Astrocyte (in vitro differentiated cells and primary cell): ENCODE data around the gene TMA7. TPM values are rescaled to one million over a fixed set of nuclear protein-coding genes. Genes with fewer than 3 reads are reported as not detected.

ENCODE experiments used
- DNase-seq: peaks from one replicate; pipeline ENCODE4 v3.0.0-alpha.2; 2010; ENCODE audit warnings: low read depth
- FAIRE-seq: peaks from 2 replicates; lab custom pipeline; 2011; peaks lifted over from hg19 to GRCh38; lab: Jason Lieb, UNC
- H2AFZ ChIP-seq: 2 replicates; pipeline ENCODE4 v1.6.0; 2012; ENCODE audit warnings: low read depth, low read length, inconsistent platforms
- H3K27ac ChIP-seq: 2 replicates; pipeline ENCODE4 v1.5.1; 2011; ENCODE audit warnings: low read depth, low read length, inconsistent platforms
- H3K27me3 ChIP-seq: 2 replicates; pipeline ENCODE4 v1.6.0; 2011; ENCODE audit warnings: low read length, inconsistent platforms; ENCODE audit not compliant: insufficient read depth
- H3K36me3 ChIP-seq: 2 replicates; pipeline ENCODE4 v1.5.1; 2011; ENCODE audit warnings: low read length, inconsistent platforms; ENCODE audit not compliant: insufficient read depth
- H3K4me1 ChIP-seq: 2 replicates; pipeline ENCODE4 v1.5.1; 2011; ENCODE audit warnings: low read length, inconsistent platforms; ENCODE audit not compliant: insufficient read depth
- H3K4me2 ChIP-seq: 2 replicates; pipeline ENCODE4 v1.6.0; 2012; ENCODE audit warnings: low read length, inconsistent platforms
- H3K4me3 ChIP-seq: 2 replicates; pipeline ENCODE4 v1.5.1; 2011; ENCODE audit warnings: low read depth, mild to moderate bottlenecking, low read length, inconsistent platforms; ENCODE audit not compliant: insufficient read depth
- H3K79me2 ChIP-seq: 2 replicates; pipeline ENCODE4 v1.6.0; 2012; ENCODE audit warnings: mild to moderate bottlenecking, low read length, inconsistent platforms; ENCODE audit not compliant: insufficient read depth
- H3K9ac ChIP-seq: 2 replicates; pipeline ENCODE4 v1.6.0; 2012; ENCODE audit warnings: mild to moderate bottlenecking, low read length, inconsistent platforms
- H3K9me3 ChIP-seq: 2 replicates; pipeline ENCODE4 v1.5.1; 2012; ENCODE audit warnings: low read depth, mild to moderate bottlenecking, low read length, inconsistent platforms; ENCODE audit not compliant: insufficient read depth
- H4K20me1 ChIP-seq: 2 replicates; pipeline ENCODE4 v1.6.0; 2012; ENCODE audit warnings: low read length, inconsistent platforms; ENCODE audit not compliant: insufficient read depth
- H3K27ac Mint-ChIP-seq: one replicate; pipeline ENCODE4 v1.8.0; 2021; ENCODE audit warnings: mild to moderate bottlenecking, mixed read lengths; ENCODE audit not compliant: unreplicated experiment
- H3K27me3 Mint-ChIP-seq: one replicate; pipeline ENCODE4 v1.8.0; 2021; ENCODE audit warnings: low read depth, mixed read lengths; ENCODE audit not compliant: unreplicated experiment
- H3K36me3 Mint-ChIP-seq: one replicate; pipeline ENCODE4 v1.8.0; 2021; ENCODE audit warnings: low read depth, mixed read lengths; ENCODE audit not compliant: unreplicated experiment
- H3K4me1 Mint-ChIP-seq: one replicate; pipeline ENCODE4 v1.8.0; 2021; ENCODE audit warnings: low read depth, mixed read lengths; ENCODE audit not compliant: unreplicated experiment
- H3K4me3 Mint-ChIP-seq: one replicate; pipeline ENCODE4 v1.8.0; 2021; ENCODE audit warnings: mild to moderate bottlenecking, moderate library complexity, mixed read lengths; ENCODE audit not compliant: unreplicated experiment
- H3K9me3 Mint-ChIP-seq: one replicate; pipeline ENCODE4 v1.8.0; 2021; ENCODE audit warnings: mild to moderate bottlenecking, mixed read lengths; ENCODE audit not compliant: unreplicated experiment
- CTCF ChIP-seq: IDR thresholded peaks from 2 replicates; pipeline ENCODE4 v1.5.1; 2011; ENCODE audit warnings: low read depth, mild to moderate bottlenecking, inconsistent platforms, low read length, moderate library complexity; ENCODE audit not compliant: insufficient read depth
- EZH2 ChIP-seq: IDR thresholded peaks from 2 replicates; pipeline ENCODE4 v1.6.1; 2012; ENCODE audit warnings: mild to moderate bottlenecking, low read length, inconsistent platforms; ENCODE audit not compliant: insufficient read depth
- total RNA-seq: library from RNA; stranded (reverse); gene quantifications from 2 replicates; pipeline ENCODE4 v1.2.1, GENCODE V29; 2021

Gene TMA7
- total RNA-seq, 1 donor from 2014 or later: 272 TPM

DNA sequence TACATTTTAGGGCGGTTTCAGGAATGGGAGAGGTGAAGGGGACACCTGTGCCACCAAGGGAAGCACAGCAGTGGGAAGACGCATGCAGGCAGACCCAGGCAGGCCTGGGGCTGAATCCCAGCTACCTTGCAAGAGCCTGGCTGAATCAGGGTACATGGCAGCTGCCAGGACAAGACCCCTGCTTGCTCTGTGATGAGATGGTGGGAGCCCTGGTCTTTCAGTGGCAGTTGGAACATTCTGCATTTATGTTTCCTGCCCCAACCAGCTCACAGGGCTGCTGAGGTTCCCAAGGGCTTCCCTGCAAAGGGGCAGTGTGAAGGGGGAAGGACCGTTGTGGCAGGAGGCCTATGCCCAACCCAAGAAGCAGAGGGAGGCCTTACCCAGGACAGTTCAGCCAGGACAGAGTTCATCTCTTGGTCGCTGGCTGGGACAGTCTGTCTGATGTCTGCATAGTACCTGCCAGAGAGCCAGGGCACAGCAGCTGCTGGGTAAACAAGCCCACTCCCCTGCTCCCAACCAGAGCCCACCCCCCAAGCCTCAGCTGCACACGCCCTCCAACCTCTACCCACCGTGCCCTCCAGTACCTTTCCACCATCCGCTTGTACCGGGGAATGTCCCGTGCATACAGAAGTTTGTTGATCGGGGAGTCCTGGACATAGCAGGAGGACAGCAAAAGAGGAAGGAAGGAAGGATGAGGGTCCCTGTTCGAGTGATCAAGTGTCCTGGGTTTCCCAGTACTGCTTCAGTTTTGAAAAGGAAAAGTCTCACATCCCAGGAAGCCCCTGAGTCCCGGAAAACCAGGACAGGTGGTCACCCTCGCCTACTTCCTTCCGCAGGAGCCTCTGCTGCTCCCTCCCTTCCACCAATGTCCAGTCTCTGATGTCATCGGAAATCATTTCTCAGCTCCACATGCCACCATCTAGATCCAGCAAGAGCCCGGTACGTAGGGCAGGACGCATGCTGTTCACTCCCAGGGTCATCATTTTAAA is 33.3 kb upstream of the TMA7 start:
- Histone ChIP-seq H4K20me1 (peaks cover 8% of the 10 kb centered on the region), H3K27me3 (no peaks in the 10 kb centered on the region), H3K4me3 (no peak overlapping the region), H3K4me1 (peaks cover 4% of the 10 kb centered on the region), H2AFZ (no peak overlapping the region), H3K9me3 (no peaks in the 10 kb centered on the region), H3K9ac (no peak overlapping the region), H3K79me2 (no peaks in the 10 kb centered on the region), H3K36me3 (peaks cover 4% of the 10 kb centered on the region), H3K27ac (no peak overlapping the region), H3K4me2 (no peak overlapping the region)
- no peak overlapping the region for H3K27ac Mint-ChIP-seq
- H3K4me3 Mint-ChIP-seq: no peak overlapping the region
- FAIRE-seq (no peak), DNase-seq (no peak)
- H3K27me3 Mint-ChIP-seq: no peaks in the 10 kb centered on the region
- H3K4me1 Mint-ChIP-seq: peaks cover 8% of the 10 kb centered on the region
- TF ChIP-seq EZH2: no peak
- TF ChIP-seq CTCF: no peak
- H3K36me3 Mint-ChIP-seq: peaks cover 37% of the 10 kb centered on the region
- H3K9me3 Mint-ChIP-seq: no peaks in the 10 kb centered on the region

GRCh38 chr3:48407542-48408099 is 32.4 kb upstream of the TMA7 start:
- H3K4me2 ChIP-seq: no peak overlapping the region
- FAIRE-seq (no peak), DNase-seq (no peak)
- Mint-ChIP-seq H3K4me3 (no peak overlapping the region), H3K27me3 (no peaks in the 10 kb centered on the region), H3K36me3 (peaks cover 38% of the 10 kb centered on the region), H3K4me1 (peaks cover under 1% of the 10 kb centered on the region), H3K27ac (no peak overlapping the region), H3K9me3 (no peaks in the 10 kb centered on the region)
- no peak overlapping the region for H2AFZ ChIP-seq
- no peak overlapping the region for H3K9ac ChIP-seq
- no peak overlapping the region for H3K27ac ChIP-seq
- no peaks in the 10 kb centered on the region for H3K79me2 ChIP-seq
- TF ChIP-seq CTCF: no peak
- no peak for TF ChIP-seq EZH2
- H4K20me1 ChIP-seq: peaks cover 8% of the 10 kb centered on the region
- H3K4me1 ChIP-seq: no peaks in the 10 kb centered on the region
- H3K36me3 ChIP-seq: peaks cover 4% of the 10 kb centered on the region
- no peaks in the 10 kb centered on the region for H3K9me3 ChIP-seq
- no peaks in the 10 kb centered on the region for H3K27me3 ChIP-seq
- no peak overlapping the region for H3K4me3 ChIP-seq
